NCI-H1105 (cell line): Measurements from ENCODE around the gene RELA.

Experiments used
- DNase-seq: peaks from one replicate; lab custom pipeline; 2025; lab: John Stamatoyannopoulos, UW

RELA gene

DNA sequence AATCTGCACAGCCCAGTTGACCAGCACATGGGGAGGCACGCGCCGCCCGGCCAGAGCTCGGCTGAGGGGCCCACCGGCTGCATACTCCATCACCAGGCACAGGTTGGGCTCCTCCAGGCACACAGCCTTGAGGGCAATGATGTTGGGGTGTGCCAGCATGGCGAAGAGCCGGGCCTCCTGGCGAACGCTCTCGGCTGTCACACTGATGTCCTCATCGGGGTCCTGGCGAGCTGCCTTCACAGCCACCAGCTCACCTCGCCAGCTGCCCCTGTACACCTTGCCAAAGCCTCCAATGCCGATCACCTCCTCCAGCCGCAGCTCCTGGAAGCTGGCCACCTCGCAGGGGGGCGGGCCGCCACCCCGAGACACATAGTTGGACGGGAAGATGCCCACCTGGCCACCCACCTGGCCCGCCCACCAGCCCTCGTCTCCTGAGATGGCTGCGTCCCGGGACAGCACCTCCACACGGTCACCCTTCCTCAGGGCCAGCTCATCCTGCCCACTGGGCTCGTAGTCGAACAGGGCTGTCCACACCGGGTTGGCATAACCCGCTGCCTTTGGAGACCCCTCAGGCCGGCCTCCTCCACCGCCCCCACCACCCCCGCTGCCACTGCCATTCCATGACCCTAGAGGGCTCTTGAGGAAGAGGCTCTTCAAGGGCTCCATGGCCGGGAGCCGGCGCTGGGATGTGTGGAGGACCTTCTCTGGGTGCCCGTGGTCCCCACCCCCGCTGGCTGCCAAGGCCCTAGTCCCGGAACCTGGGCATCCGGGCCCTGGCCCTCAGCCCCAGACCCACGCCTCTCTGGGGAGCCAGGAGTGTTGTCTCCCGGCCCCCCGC lies 49.4 kb downstream of the RELA start:
- DNase-seq: no peak

DNA sequence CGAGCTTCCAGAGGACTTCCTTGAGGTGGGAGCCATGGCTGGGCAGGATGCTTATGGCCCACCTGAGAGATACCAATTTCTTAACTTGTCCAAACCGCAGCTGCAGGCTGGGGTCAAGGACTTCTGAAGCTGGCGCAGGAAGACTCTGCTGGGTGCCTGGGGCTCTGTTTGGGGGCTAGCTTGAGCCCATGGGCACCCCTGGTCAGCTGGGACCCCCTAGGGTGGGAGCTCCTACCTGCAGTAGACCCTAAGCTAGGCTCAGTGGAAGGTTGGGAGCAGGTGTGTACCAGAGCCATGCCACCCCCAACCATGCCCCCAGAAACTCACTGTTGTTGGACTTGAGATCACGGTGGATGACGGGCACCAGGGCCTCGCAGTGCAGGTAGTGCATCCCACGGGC lies 50.0 kb downstream of the RELA start:
- DNase-seq: no peak

DNA sequence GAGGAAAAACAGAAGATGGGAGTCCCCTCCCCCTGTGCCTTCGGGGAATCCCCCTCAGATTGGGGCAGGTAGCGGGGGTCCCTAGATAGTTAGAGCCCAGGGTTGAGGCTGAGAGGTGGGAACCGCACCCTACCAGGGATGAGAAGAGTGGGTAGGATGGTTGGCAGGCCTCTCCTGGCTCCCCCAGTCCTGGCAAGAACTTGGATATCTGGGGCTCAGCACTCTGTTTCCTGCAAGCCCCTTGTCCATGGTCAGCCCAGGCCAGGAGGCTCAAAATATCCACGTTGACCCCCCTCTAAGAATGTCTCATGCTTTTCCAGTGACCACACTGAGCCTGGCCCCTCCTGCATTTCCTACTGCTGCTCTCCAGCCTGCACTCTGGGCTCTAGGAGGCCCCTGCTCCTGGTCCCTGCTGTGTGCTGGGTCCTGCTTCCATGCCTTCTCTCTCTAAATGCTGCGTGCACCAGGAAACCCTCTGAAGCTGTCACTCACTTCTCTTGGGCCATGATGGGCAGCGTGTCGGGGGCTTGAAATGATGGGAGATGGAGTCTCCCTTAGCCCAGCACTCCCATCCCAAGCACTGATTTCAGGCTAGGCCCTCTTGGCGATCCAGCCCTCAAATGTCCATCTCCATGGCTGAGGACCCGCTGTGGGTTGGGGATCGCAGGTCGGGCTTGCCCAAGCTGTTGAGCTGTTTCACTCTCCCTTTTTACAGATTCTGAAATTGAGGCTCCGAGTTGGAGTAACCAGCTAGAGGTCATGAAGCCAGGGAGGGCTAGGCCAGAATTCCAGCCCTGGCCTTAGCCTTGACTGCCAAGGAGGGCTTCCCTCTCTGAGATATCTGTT lies 50.7 kb downstream of the RELA start:
- DNase-seq: no peak

DNA sequence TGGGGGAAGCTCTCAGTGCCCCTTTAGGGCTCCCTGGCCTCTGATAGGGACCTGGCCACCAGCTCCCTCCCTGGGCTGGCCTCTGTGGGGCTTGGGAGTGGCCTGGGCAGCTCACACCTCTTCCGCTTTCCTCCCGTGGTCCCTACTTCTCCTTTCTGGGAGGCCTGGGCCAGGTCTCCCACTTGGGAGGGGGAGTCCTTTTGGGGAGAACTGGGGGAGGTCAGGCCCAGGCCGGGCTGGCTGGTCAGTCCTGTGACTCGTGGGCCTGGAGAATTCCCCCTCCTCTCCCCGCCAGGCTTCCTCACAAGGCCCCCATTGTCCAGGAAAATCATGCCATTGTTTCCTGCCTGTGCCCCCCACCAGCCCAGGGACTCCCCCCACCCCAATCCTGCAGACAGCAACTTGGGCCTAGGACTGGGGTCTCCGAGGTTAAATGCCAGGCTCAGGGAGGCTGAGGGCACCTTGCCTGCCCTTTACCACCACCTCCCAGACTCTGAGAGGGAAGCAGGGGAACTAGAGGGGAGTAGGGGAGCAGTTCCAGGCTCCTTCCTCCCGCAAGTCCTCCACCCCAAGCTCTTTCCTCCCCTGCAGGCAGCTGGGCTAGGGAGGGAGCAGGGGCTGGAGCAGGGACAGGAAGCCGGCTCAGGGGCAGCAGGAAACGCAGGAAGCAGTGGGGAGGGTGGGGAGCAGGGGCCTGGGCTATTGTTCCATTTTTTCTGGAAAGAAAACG lies 51.5 kb downstream of the RELA start:
- no peak for DNase-seq

DNA sequence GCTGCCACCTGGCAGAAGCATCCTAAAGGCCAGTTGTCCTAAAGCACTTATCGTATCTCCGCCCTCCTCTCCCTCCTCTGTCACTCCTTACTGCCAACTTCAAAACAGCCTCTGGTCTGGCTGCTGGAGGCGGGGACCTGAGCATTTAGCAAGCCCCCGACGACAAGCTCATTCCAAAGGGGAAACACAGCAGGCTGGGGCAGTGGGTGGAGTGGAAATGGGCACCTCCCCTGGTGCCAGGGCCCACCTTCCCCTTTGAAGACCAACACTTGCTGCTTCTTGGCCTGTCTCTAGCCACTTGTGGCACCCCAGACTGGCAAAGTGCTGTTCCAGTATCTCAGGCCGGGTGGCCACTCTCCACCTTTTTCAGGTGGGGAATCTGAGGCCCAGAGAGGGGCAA lies 52.3 kb downstream of the RELA start:
- DNase-seq: no peak

DNA sequence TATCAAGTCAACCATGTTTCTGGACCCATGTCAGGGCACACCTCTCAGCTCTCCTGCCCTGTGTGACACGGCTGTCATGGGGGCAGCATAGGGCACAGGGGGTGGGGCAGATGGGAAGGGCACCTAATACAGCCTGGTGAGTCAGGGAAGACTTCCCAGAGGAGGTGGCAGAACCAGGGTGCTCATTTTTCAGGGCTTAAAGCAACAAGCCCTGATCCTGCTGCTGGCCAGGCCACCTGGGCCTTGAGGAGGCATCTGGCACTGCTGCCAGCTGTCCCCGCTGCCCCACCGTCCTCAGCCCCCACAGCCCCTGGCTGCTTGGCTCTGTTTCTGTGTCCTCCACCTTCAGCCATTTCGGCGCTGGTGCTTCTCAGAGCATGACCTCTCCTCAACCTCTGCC lies 53.1 kb downstream of the RELA start:
- DNase-seq: no peak

DNA sequence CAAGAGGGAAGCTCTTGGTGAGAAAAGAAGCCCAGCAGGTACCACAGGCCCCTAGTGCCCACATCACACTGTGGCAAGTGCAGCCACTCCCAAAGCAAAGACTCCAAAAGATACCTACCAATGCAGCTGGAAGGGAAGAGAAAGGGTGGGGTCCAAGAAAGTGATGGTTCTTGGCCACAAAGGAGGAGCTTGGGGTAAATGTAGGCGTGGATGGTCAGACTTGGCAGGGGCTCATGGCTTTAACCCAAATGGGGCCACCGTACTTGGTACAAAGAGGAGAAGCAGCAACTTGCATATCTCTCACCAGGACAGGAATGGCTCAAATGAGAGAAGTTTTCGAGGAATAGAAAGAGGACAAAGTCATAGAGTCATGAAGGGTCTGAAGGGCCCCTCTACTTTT lies 53.5 kb downstream of the RELA start:
- no peak for DNase-seq

DNA sequence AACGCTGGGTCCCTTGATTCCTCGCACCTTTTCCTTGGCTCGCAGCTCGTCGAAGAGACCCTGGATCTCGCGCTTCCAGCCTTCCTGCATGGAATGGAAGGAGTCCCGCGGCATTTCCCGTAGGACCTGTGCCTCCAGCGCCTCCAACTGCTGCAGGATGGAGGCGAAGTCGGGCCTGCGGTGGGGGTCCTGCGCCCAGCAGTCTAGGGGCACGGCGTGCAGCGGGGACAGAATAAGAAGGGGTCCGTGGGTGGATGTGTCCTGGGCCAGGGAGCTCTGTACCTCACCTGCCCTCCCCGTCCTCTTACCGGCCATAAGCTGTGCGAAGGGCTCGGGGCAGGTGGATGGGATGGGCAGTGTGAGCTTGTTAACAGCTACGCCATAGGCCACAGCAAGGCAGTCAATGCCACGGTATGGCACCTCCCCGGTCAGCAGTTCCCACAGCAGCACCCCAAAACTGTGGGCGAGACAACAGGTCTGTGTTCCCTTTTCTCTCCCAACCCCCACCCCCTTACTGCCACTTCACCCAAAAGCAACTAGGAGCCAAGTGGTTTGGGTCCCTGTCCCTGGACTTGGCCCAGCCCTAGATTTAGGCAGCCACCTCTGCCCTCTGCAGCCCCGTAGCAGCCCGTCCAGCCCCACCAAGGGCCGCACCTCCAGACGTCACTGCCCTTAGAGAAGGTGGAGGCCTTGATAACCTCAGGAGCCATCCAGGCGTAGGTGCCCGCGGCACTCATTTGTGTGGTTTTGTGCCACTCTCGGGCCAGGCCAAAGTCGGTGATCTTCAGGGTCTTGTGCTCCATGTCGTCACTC lies 54.9 kb downstream of the RELA start:
- DNase-seq: no peak

DNA sequence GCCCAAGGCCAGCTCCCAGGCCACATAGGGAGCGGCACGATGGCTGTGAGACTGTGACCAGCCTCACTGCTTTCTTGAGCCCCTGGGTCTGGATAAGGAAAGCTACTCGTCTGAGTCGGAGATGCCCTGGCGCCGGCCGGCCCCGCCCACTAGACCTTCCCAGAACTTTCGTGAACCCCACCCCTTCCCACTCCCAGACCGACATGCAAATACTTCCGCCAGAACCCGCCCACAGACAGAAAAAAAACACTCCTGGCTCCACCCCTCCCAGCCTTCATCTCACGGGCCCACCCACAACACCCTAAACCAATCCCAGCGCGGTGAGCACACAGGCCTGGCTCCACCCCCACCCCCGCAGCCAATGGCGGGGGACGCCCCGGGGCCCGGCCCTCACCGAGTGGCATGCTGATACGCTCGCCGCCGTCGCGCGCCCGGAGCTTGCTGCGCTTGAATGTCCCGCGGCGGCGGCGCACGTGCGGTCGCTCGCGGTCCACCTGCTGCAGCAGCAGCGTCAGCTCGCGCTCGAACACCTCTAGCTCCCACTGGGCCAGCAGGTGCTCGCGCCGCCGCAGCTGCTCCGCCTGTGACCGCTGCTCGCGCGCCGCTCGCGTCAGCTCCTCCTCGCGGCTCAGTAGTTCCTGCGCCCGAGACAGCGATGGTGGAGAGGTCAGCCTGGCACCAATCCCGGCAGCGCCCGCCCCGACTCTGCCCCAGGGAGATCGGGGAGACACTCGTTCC lies 55.7 kb downstream of the RELA start:
- no peak for DNase-seq

DNA sequence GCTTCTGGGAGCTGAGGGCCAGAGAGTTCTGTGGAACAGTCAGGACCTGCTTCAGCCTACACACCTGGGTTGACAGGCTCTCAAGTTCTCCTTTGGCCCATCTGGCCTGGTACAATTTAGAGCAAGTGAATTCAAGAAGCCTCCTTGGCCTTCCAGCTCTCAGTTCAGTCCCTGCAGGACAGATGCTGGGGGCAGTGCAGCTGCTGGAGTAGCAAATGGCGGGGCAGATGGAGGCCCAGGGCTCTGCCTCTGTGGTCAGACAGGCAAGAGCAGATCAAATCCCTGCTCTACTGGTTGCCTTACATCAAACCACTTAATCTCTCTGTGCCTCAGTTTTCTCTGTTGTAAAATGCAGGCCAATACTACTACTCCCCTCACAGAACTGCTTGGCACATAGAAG lies 58.5 kb downstream of the RELA start:
- no peak for DNase-seq
